A549 (cell line): Measurements from ENCODE around the gene LRP1. TPM values are rescaled to one million over a fixed set of nuclear protein-coding genes. Genes with fewer than 3 reads are reported as not detected.

Experiments used
- ATAC-seq, 2 experiments: fragments of 200-7000 bp in 1 of 2; fragments of >200 bp in 1 of 2; cut with Nextera tagmentation in 1 of 2; cut with Tn5 transposase in 1 of 2; 3 replicates each; pipeline versions ENCODE4 v1.8.0 to v1.9.1; 2018 to 2020; ENCODE audit warnings: mild to moderate bottlenecking in 1 of 2, moderate library complexity in 1 of 2
- CTCF ChIA-PET: fragments of 300-600 bp; sonication (Branson Sonifier 250); formaldehyde crosslinking; extraction: SDS; loops from one replicate; lab custom pipeline; 2021; ENCODE audit warnings: antibody characterized with exemption, inconsistent platforms; lab: Yijun Ruan, JAX
- POLR2A ChIA-PET: fragments of 350-600 bp; formaldehyde crosslinking; extraction: SDS; loops from one replicate; lab custom pipeline; 2021; ENCODE audit warnings: antibody characterized with exemption, inconsistent platforms; lab: Yijun Ruan, JAX
- DNase-seq, 2 experiments: peaks; one replicate each; pipeline versions ENCODE4 v3.0.0 to v3.0.0-alpha.2; 2011 to 2016; ENCODE audit warnings: low read depth in 1 of 2, low spot score in 1 of 2
- FAIRE-seq: peaks from 2 replicates; lab custom pipeline; 2011; peaks lifted over from hg19 to GRCh38; lab: Jason Lieb, UNC
- H3K27ac ChIP-seq, 2 experiments: fragments of >200 bp; sonication (Bioruptor Twin); formaldehyde crosslinking; 3 replicates each; pipeline ENCODE4 v1.5.1; 2016 to 2017
- H3K4me1 ChIP-seq: fragments of >200 bp; sonication (Bioruptor Twin); formaldehyde crosslinking; 3 replicates; pipeline ENCODE4 v1.6.1; 2016
- H3K4me2 ChIP-seq: fragments of >200 bp; sonication (Bioruptor Twin); formaldehyde crosslinking; 3 replicates; pipeline ENCODE4 v1.6.1; 2016
- H3K4me3 ChIP-seq: fragments of >200 bp; sonication (Bioruptor Twin); formaldehyde crosslinking; 3 replicates; pipeline ENCODE4 v1.5.1; 2016
- H3K9me3 ChIP-seq: fragments of >200 bp; sonication (Bioruptor Twin); formaldehyde crosslinking; 3 replicates; pipeline ENCODE4 v1.6.1; 2016
- ATOH8 ChIP-seq: fragments of 250-450 bp; sonication (Bioruptor Pico); IDR thresholded peaks from 2 replicates; pipeline ENCODE4 v1.5.0; 2020; ENCODE audit warnings: low read depth, mild to moderate bottlenecking, moderate library complexity
- CBX2 ChIP-seq: fragments of 200-600 bp; sonication (generic); IDR thresholded peaks from 2 replicates; pipeline ENCODE4 v1.6.1; 2016; ENCODE audit warnings: low read depth, mild to moderate bottlenecking, borderline replicate concordance
- CHD2 ChIP-seq: fragments of 150-350 bp; IDR thresholded peaks from 2 replicates; pipeline ENCODE4 v1.6.1; 2014; ENCODE audit warnings: low read length; ENCODE audit not compliant: partially characterized antibody
- E2F6 ChIP-seq: IDR thresholded peaks from 2 replicates; pipeline ENCODE4 v1.6.1; 2012; ENCODE audit warnings: low read depth, borderline replicate concordance
- EHMT2 ChIP-seq: fragments of 200-600 bp; sonication (generic); IDR thresholded peaks from 2 replicates; pipeline ENCODE4 v1.6.1; 2016; ENCODE audit warnings: antibody characterized with exemption, low read depth, mild to moderate bottlenecking, moderate library complexity
- ELK1 ChIP-seq: fragments of 150-350 bp; IDR thresholded peaks from 2 replicates; pipeline ENCODE4 v1.6.1; 2014; ENCODE audit warnings: low read depth, mild to moderate bottlenecking, low read length
- ESRRA ChIP-seq: fragments of 150-350 bp; IDR thresholded peaks from 2 replicates; pipeline ENCODE4 v1.6.1; 2014; ENCODE audit warnings: mild to moderate bottlenecking, low read length, borderline replicate concordance
- HDAC2 ChIP-seq: fragments of 200-600 bp; sonication (generic); IDR thresholded peaks from 2 replicates; pipeline ENCODE4 v1.6.1; 2016
- HEYL ChIP-seq: fragments of 250-450 bp; sonication (Bioruptor Pico); IDR thresholded peaks from 2 replicates; pipeline ENCODE4 v1.8.0; 2021; ENCODE audit warnings: mild to moderate bottlenecking, moderate library complexity
- HMGXB4 ChIP-seq: fragments of 250-450 bp; sonication (Bioruptor Pico); IDR thresholded peaks from 2 replicates; pipeline ENCODE4 v1.5.0; 2021; ENCODE audit warnings: mild to moderate bottlenecking, moderate library complexity, borderline replicate concordance
- MAFK ChIP-seq: fragments of 450-650 bp; IDR thresholded peaks from 2 replicates; pipeline ENCODE4 v1.6.1; 2014; ENCODE audit not compliant: partially characterized antibody
- MAX ChIP-seq: IDR thresholded peaks from 2 replicates; pipeline ENCODE4 v1.6.1; 2012
- NPAS2 ChIP-seq: fragments of 250-450 bp; sonication (Bioruptor Pico); IDR thresholded peaks from 2 replicates; pipeline ENCODE4 v1.8.0; 2022; ENCODE audit warnings: mild to moderate bottlenecking, moderate library complexity, borderline replicate concordance
- PHF8 ChIP-seq: fragments of 200-600 bp; sonication (generic); IDR thresholded peaks from 2 replicates; pipeline ENCODE4 v1.6.1; 2016; ENCODE audit warnings: low read depth, mild to moderate bottlenecking, antibody characterized with exemption, moderate library complexity, borderline replicate concordance
- RAD21 ChIP-seq, 2 experiments: fragments of >200 bp in 1 of 2; sonication (Bioruptor Twin) in 1 of 2; formaldehyde crosslinking in 1 of 2; IDR thresholded peaks in 1 of 2; conservative IDR thresholded peaks in 1 of 2; 2 replicates in 1 of 2; 3 replicates in 1 of 2; pipeline ENCODE4 v1.6.1; 2012 to 2018; ENCODE audit warnings: inconsistent platforms in 1 of 2
- SMC3 ChIP-seq: fragments of >200 bp; sonication (Bioruptor Twin); formaldehyde crosslinking; IDR thresholded peaks from 3 replicates; pipeline ENCODE4 v1.6.1; 2018; ENCODE audit warnings: inconsistent platforms
- TFCP2L1 ChIP-seq: fragments of 250-450 bp; sonication (Bioruptor Pico); IDR thresholded peaks from 2 replicates; pipeline ENCODE4 v1.5.0; 2021; ENCODE audit warnings: mild to moderate bottlenecking
- USF2 ChIP-seq: fragments of 450-650 bp; IDR thresholded peaks from 2 replicates; pipeline ENCODE4 v1.6.1; 2014; ENCODE audit warnings: antibody characterized with exemption
- ZFP36 ChIP-seq: fragments of 450-650 bp; IDR thresholded peaks from 2 replicates; pipeline ENCODE4 v1.6.1; 2014; ENCODE audit warnings: borderline replicate concordance; ENCODE audit not compliant: partially characterized antibody
- ZSCAN20 ChIP-seq: fragments of 250-450 bp; sonication (Bioruptor Pico); IDR thresholded peaks from 2 replicates; pipeline ENCODE4 v1.8.0; 2022; ENCODE audit warnings: mild to moderate bottlenecking, moderate library complexity
- WGBS: methylation state at CpG from one replicate; pipeline ENCODE4 v1.1.6; 2017; ENCODE audit errors: missing lambda C conversion rate; 5-methylcytosine and 5-hydroxymethylcytosine counted together
- polyA plus RNA-seq, 4 experiments: library from polyadenylated mRNA; depleted of rRNA in 3 of 4; stranded (reverse); fragments of >200 nt; fragmentation: RNase III in 1 of 4; extraction: RNeasy Plus Mini Kit Qiagen cat#74134 plus additional on column Dnase treatment in 1 of 4; gene quantifications; 2 replicates in 3 of 4; 3 replicates in 1 of 4; pipeline ENCODE4 v1.2.3, GENCODE V29; 2011 to 2017

The LRP1 gene
- polyA plus RNA-seq, 2 of the 4 experiments (the other 2 are of a cell fraction) = 5.6 to 9.4 TPM

GRCh38 chr12:57232156-57232756, 104.0 kb downstream of the LRP1 start:
- no peaks in the 10 kb centered on the region for H3K9me3 ChIP-seq
- H3K27ac ChIP-seq = no peak overlapping the region
- no peak overlapping the region for H3K4me3 ChIP-seq
- no peak for ATAC-seq
- TF ChIP-seq E2F6 = no peak
- no peak for TF ChIP-seq ELK1
- no peak for TF ChIP-seq MAX
- no peak for TF ChIP-seq NPAS2 (CRISPR knock-in tag)
- TF ChIP-seq CHD2 = no peak
- no peak for TF ChIP-seq TFCP2L1
- TF ChIP-seq ATOH8 = no peak
- no peak for TF ChIP-seq ESRRA
- no peak for TF ChIP-seq MAFK
- no peak for TF ChIP-seq CBX2
- TF ChIP-seq PHF8 = no peak
- no peak for TF ChIP-seq ZFP36
- no peak for TF ChIP-seq RAD21 (conservative IDR thresholded peaks at IDR 0.05 in 1 of 2, IDR thresholded peaks at IDR 0.05 in 1 of 2)
- TF ChIP-seq USF2 = no peak
- TF ChIP-seq EHMT2 = no peak
- TF ChIP-seq HEYL = no peak
- no peak for TF ChIP-seq HDAC2
- TF ChIP-seq HMGXB4 = no peak
- no peak for TF ChIP-seq SMC3
- TF ChIP-seq ZSCAN20 (CRISPR knock-in tag) = no peak
- H3K4me1 ChIP-seq = peaks cover 12% of the 10 kb centered on the region; the same call in 2 of the 3 replicates
- WGBS = 93% methylated on average over 16 of the region's 19 CpGs
- POLR2A ChIA-PET = no interaction called here
- no peak for DNase-seq
- FAIRE-seq = no peak
- CTCF ChIA-PET = interaction anchor here (0.7 to 26.5 kb wide), 5 partner anchors 8 to 56 kb away, joined by 3 to 615 read pairs (median 20); partner anchors contain the start of gene NXPH4
- H3K4me2 ChIP-seq = no peak overlapping the region
